Measurements from ENCODE around the gene SCPEP1. TPM values are rescaled to one million over a fixed set of nuclear protein-coding genes. Genes with fewer than 3 reads are reported as not detected.

SCPEP1 gene
- total and polyA plus RNA-seq, 2 of the 13 experiments (the other 11 are each of a cell fraction or from before 2014, with no cell fraction given), result 24.3 to 27.3 TPM

DNA sequence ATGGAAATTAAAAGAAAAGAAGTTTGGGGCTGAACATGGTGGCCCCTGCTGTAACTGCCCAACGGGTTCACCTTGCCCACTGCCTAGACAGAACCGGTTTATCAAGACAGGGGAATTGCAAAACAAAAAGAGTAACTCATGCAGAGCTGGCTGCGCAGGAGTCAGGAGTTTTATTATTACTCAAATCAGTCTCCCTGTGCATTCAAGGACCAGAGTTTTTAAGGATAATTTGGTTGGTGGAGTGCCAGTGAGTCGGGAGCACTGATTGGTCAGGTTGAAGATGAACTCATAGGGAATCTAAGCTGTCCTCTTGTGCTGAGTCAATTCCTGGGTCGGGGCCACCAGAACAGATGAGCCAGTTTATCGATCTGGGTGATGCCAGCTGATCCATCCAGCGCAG is 4.4 kb upstream of the SCPEP1 start (continued):
- TF ChIP-seq ZNF460 (CRISPR knock-in tag; IDR thresholded peaks at IDR 0.05; ENCODE audit: borderline replicate concordance), result no peak

DNA sequence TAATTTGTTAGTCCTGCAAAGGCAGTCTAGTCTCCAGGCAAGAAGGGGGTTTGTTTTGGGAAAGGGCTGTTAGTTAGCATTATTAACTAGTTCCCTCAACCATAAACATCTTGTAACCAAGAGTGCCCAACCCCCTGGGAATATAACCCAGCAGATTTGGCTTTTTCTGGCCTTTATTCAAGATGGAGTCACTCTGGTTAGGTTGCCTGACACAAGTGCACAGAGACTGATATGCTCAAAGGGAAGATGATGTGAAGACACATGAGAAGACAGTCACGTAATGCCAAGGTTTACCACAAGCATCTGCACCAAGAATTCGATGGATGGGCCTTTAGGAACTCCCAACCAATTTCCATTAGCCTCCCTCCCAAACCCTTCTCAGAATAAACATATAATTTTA is 3.9 kb upstream of the SCPEP1 start:
- H3K9ac ChIP-seq (ENCODE audit: insufficient read depth, low read depth, low read length), result no peak overlapping the region
- peaks cover 2 to 21% of the 10 kb centered on the region in 2 experiments for H3K27me3 ChIP-seq (ENCODE audit: control insufficient read depth in 1 of 2, insufficient read depth in 2 of 2, low read length in 2 of 2)
- H3K79me2 ChIP-seq (ENCODE audit: insufficient read depth, low read length), result no peaks in the 10 kb centered on the region
- in situ Hi-C loops (cut with HindIII; ENCODE audit: extremely low pct_ligation_motif_present, low pct_unique_long_range_greater_than_20kb), result no loop called here
- H3K9me3 ChIP-seq (ENCODE audit: low read length), result no peaks in the 10 kb centered on the region
- H4K20me1 ChIP-seq (ENCODE audit: insufficient read depth, low read length), result no peaks in the 10 kb centered on the region
- BruUV-seq (replicated peaks), result no TSS peak
- 44% methylated on average over 2 of the region's 2 CpGs for WGBS (ENCODE audit: low lambda C conversion rate)
- H3K27ac ChIP-seq (ENCODE audit: extremely low read length, insufficient read depth, low read length), result no peak overlapping the region
- ChIA-PET POLR2A (no interaction called here), CTCF (ENCODE audit: low intra/inter-chr PET ratio, low total read pairs) (no interaction called here)
- H3K4me1 ChIP-seq (ENCODE audit: insufficient read depth, low read length), result peaks cover 31% of the 10 kb centered on the region
- no peak for DNase-seq (ENCODE audit: low spot score)
- ATAC-seq, result no peak
- H3K4me3 ChIP-seq (replicated peaks in 1 of 3; ENCODE audit: insufficient read depth in 1 of 3, low read depth in 2 of 3, low read length in 3 of 3), result no peak overlapping the region
- H3K4me2 ChIP-seq (ENCODE audit: low read depth, low read length), result no peak overlapping the region
- H2AFZ ChIP-seq (ENCODE audit: low read length), result no peak overlapping the region
- H3K36me3 ChIP-seq (replicated peaks in 1 of 2; ENCODE audit: control insufficient read depth in 1 of 2, insufficient read depth in 2 of 2, low read length in 2 of 2), result no peaks in the 10 kb centered on the region
- intact Hi-C loops (cut with micrococcal nuclease; ENCODE audit: unreplicated experiment), result no loop called here
- FAIRE-seq, result no peak
- TF ChIP-seq ZNF30 (CRISPR knock-in tag; IDR thresholded peaks at IDR 0.05) (no peak), U2AF1 (optimal IDR thresholded peaks at IDR 0.05; ENCODE audit: low read depth, low read length) (no peak)

- intact Hi-C loops (cut with micrococcal nuclease; ENCODE audit: unreplicated experiment) (loop anchor here (5.0 kb wide), 1 partner anchor 112 kb away; the partner anchor contains the start of gene AKAP1), in situ Hi-C loops (cut with HindIII; ENCODE audit: extremely low pct_ligation_motif_present, low pct_unique_long_range_greater_than_20kb) (no loop called here)
- Histone ChIP-seq H3K4me2 (ENCODE audit: low read depth, low read length) (no peak overlapping the region), H3K27ac (ENCODE audit: extremely low read length, insufficient read depth, low read length) (no peak overlapping the region), H4K20me1 (ENCODE audit: insufficient read depth, low read length) (no peaks in the 10 kb centered on the region), H3K9me3 (ENCODE audit: low read length) (no peaks in the 10 kb centered on the region), H3K4me1 (ENCODE audit: insufficient read depth, low read length) (peaks cover 33% of the 10 kb centered on the region), H2AFZ (ENCODE audit: low read length) (no peak overlapping the region), H3K4me3 (replicated peaks in 1 of 3; ENCODE audit: insufficient read depth in 1 of 3, low read depth in 2 of 3, low read length in 3 of 3) (no peak overlapping the region), H3K27me3 (ENCODE audit: control insufficient read depth in 1 of 2, insufficient read depth in 2 of 2, low read length in 2 of 2) (peaks cover 2 to 21% of the 10 kb centered on the region in 2 experiments), H3K79me2 (ENCODE audit: insufficient read depth, low read length) (no peaks in the 10 kb centered on the region), H3K9ac (ENCODE audit: insufficient read depth, low read depth, low read length) (no peak overlapping the region), H3K36me3 (replicated peaks in 1 of 2; ENCODE audit: control insufficient read depth in 1 of 2, insufficient read depth in 2 of 2, low read length in 2 of 2) (no peaks in the 10 kb centered on the region)
- BruUV-seq (replicated peaks), result no TSS peak
- TF ChIP-seq ATF7-NPFF (CRISPR knock-in tag; IDR thresholded peaks at IDR 0.05; ENCODE audit: low read depth), result no peak
- TF ChIP-seq FIP1L1 (IDR thresholded peaks at IDR 0.05; ENCODE audit: borderline replicate concordance, insufficient read depth, low read depth, low read length), result no peak
- TF ChIP-seq ZNF674 (CRISPR knock-in tag; IDR thresholded peaks at IDR 0.05; ENCODE audit: low read depth), result no peak
- TF ChIP-seq ZNF296 (CRISPR knock-in tag; conservative IDR thresholded peaks at IDR 0.05), result no peak
- DNase-seq (ENCODE audit: low spot score), result no peak
- ChIA-PET CTCF (ENCODE audit: low intra/inter-chr PET ratio, low total read pairs) (no interaction called here), POLR2A (interaction anchor here (1.6 kb wide), 1 partner anchor 62 kb away, joined by 3 read pairs; the partner anchor contains the start of gene TRIM25)
- 22% methylated on average over 2 of the region's 2 CpGs for WGBS (ENCODE audit: low lambda C conversion rate)
- no peak for FAIRE-seq
- ATAC-seq, result no peak
Observed at GRCh38 chr17:56975656-56976055, 2.3 kb upstream of the SCPEP1 start.
